Keratinocyte (primary cell): ENCODE data around the gene TRA2A. TPM values are rescaled to one million over a fixed set of nuclear protein-coding genes. Genes with fewer than 3 reads are reported as not detected.

Experiments
- DNase-seq: peaks from one replicate; pipeline ENCODE4 v3.0.0-alpha.2; 2011; ENCODE audit warnings: low read depth, missing footprints, low spot score
- FAIRE-seq: peaks from 2 replicates; lab custom pipeline; 2011; peaks lifted over from hg19 to GRCh38; lab: Jason Lieb, UNC
- H2AFZ ChIP-seq: 2 replicates; pipeline ENCODE4 v1.6.0; 2012; ENCODE audit warnings: low read length, control low read depth, inconsistent platforms; ENCODE audit not compliant: control insufficient read depth
- H3K27ac ChIP-seq: 2 replicates; pipeline ENCODE4 v1.5.1; 2011; ENCODE audit warnings: low read length; ENCODE audit not compliant: control insufficient read depth, insufficient read depth
- H3K27me3 ChIP-seq: 3 replicates; pipeline ENCODE4 v1.6.0; 2011; ENCODE audit warnings: low read length; ENCODE audit not compliant: control insufficient read depth, insufficient read depth; ENCODE audit errors: extremely low read depth
- H3K36me3 ChIP-seq, 2 experiments: 2 replicates in 1 of 2; 3 replicates in 1 of 2; pipeline ENCODE4 v1.5.1; 2011; ENCODE audit warnings: low read length in 2 of 2, mild to moderate bottlenecking in 1 of 2; ENCODE audit not compliant: control insufficient read depth in 2 of 2, insufficient read depth in 2 of 2; ENCODE audit errors: extremely low read depth in 1 of 2
- H3K4me1 ChIP-seq: 3 replicates; pipeline ENCODE4 v1.5.1; 2011; ENCODE audit warnings: low read length; ENCODE audit not compliant: control insufficient read depth, insufficient read depth; ENCODE audit errors: extremely low read depth
- H3K4me2 ChIP-seq: 3 replicates; pipeline ENCODE4 v1.6.0; 2011; ENCODE audit warnings: low read depth, low read length; ENCODE audit not compliant: control insufficient read depth, insufficient read depth; ENCODE audit errors: extremely low read depth
- H3K4me3 ChIP-seq, 3 experiments: fragments of 200-600 bp in 1 of 3; sonication (generic) in 1 of 3; 2 replicates in 2 of 3; 3 replicates in 1 of 3; pipeline ENCODE4 v1.5.1; 2011 to 2016; ENCODE audit warnings: low read length in 3 of 3, mild to moderate bottlenecking in 3 of 3, control low read depth in 2 of 3, inconsistent platforms in 1 of 3, low read depth in 1 of 3, mixed read lengths in 1 of 3, mixed run types in 1 of 3, moderate library complexity in 1 of 3; ENCODE audit not compliant: control insufficient read depth in 2 of 3, insufficient read depth in 2 of 3; ENCODE audit errors: extremely low read depth in 1 of 3
- H3K79me2 ChIP-seq: 2 replicates; pipeline ENCODE4 v1.6.0; 2012; ENCODE audit warnings: low read length; ENCODE audit not compliant: control insufficient read depth, insufficient read depth
- H3K9ac ChIP-seq: 3 replicates; pipeline ENCODE4 v1.6.0; 2011; ENCODE audit warnings: low read length; ENCODE audit not compliant: control insufficient read depth, insufficient read depth; ENCODE audit errors: extremely low read depth
- H3K9me1 ChIP-seq: 3 replicates; pipeline ENCODE4 v1.6.0; 2011; ENCODE audit warnings: low read length; ENCODE audit not compliant: control insufficient read depth, insufficient read depth; ENCODE audit errors: extremely low read depth
- H3K9me3 ChIP-seq: 2 replicates; pipeline ENCODE4 v1.5.1; 2012; ENCODE audit warnings: low read depth, low read length; ENCODE audit not compliant: control insufficient read depth
- H4K20me1 ChIP-seq: 3 replicates; pipeline ENCODE4 v1.6.0; 2011; ENCODE audit warnings: low read length; ENCODE audit not compliant: control insufficient read depth, insufficient read depth; ENCODE audit errors: extremely low read depth
- EZH2 ChIP-seq: IDR thresholded peaks from one replicate; pipeline ENCODE4 v1.6.1; 2012; ENCODE audit warnings: inconsistent platforms, mild to moderate bottlenecking, low read length, moderate library complexity
- dilution Hi-C: fragments of 300-500 bp; cut with MboI; formaldehyde crosslinking; loops from one replicate; pipeline ENCODE4 v1.7.0; 2020; ENCODE audit warnings: low sequenced_read_pairs; ENCODE audit not compliant: extremely low pct_ligation_motif_present
- polyA plus RNA-seq, 5 experiments: library from polyadenylated mRNA; depleted of rRNA in 3 of 5; stranded (reverse) in 3 of 5; stranded (forward) in 1 of 5; unstranded in 1 of 5; fragments of >200 nt; gene quantifications; 1 replicate in 1 of 5; 2 replicates in 3 of 5; 3 replicates in 1 of 5; pipeline versions ENCODE4 v1.2.1 to v1.2.3, GENCODE V29; 2011 to 2012; ENCODE audit warnings: missing spikeins in 2 of 5, low read depth in 1 of 5, low replicate concordance in 1 of 5
- TF ChIP-seq, protein P1 (sequence below), 3 experiments: IDR thresholded peaks in 1 of 3; conservative IDR thresholded peaks in 1 of 3; optimal IDR thresholded peaks in 1 of 3; 2 replicates in 2 of 3; 3 replicates in 1 of 3; pipeline versions ENCODE3 to v1.5.1; 2011; ENCODE audit warnings: low read length in 3 of 3, mild to moderate bottlenecking in 3 of 3, moderate library complexity in 2 of 3, control low read depth in 1 of 3, inconsistent platforms in 1 of 3; ENCODE audit not compliant: insufficient read depth in 2 of 3; ENCODE audit errors: extremely low read depth in 1 of 3

Gene TRA2A
- polyA plus RNA-seq, 1 donor (not counting 4 experiments of a cell fraction or from before 2014, with no cell fraction given), result 92.6 TPM

DNA sequence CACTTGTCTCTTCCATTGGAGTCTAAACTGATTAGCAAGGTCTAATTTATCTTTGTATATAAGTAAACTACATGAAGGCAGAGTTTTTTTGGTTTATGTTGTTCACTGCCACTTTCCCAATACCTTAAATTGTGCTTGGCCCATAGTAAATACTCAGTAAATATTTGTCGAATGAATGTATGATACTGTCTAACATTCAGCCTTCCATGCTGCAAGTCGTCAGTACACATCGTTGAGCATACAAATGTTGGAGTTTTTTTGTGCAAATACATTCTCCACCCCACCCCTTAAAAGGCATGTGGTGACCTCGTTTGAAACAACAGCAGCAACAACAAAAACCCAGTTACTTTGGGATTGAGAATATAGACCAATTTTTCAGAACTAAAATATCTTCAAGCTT, 44.1 kb downstream of the TRA2A start:
- H3K9ac ChIP-seq, result no peak overlapping the region
- no peaks in the 10 kb centered on the region for H3K9me1 ChIP-seq
- no peaks in the 10 kb centered on the region for H3K79me2 ChIP-seq
- DNase-seq (no peak), FAIRE-seq (no peak)
- no peak overlapping the region for H3K4me3 ChIP-seq
- H3K9me3 ChIP-seq, result no peaks in the 10 kb centered on the region
- dilution Hi-C loops, result no loop called here
- H3K4me2 ChIP-seq, result no peak overlapping the region
- no peak overlapping the region for H3K27ac ChIP-seq
- no peaks in the 10 kb centered on the region for H3K4me1 ChIP-seq
- no peaks in the 10 kb centered on the region for H4K20me1 ChIP-seq
- TF ChIP-seq, protein P1, sequence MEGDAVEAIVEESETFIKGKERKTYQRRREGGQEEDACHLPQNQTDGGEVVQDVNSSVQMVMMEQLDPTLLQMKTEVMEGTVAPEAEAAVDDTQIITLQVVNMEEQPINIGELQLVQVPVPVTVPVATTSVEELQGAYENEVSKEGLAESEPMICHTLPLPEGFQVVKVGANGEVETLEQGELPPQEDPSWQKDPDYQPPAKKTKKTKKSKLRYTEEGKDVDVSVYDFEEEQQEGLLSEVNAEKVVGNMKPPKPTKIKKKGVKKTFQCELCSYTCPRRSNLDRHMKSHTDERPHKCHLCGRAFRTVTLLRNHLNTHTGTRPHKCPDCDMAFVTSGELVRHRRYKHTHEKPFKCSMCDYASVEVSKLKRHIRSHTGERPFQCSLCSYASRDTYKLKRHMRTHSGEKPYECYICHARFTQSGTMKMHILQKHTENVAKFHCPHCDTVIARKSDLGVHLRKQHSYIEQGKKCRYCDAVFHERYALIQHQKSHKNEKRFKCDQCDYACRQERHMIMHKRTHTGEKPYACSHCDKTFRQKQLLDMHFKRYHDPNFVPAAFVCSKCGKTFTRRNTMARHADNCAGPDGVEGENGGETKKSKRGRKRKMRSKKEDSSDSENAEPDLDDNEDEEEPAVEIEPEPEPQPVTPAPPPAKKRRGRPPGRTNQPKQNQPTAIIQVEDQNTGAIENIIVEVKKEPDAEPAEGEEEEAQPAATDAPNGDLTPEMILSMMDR (optimal IDR thresholded peaks at IDR 0.05 in 1 of 3, IDR thresholded peaks at IDR 0.05 in 1 of 3, conservative IDR thresholded peaks at IDR 0.05 in 1 of 3; ENCODE audit: extremely low read depth in 1 of 3, insufficient read depth in 2 of 3, low read length in 3 of 3), result no peak
- TF ChIP-seq EZH2, result no peak
- no peaks in the 10 kb centered on the region for H3K36me3 ChIP-seq
- H2AFZ ChIP-seq, result no peak overlapping the region
- H3K27me3 ChIP-seq, result no peaks in the 10 kb centered on the region

DNA sequence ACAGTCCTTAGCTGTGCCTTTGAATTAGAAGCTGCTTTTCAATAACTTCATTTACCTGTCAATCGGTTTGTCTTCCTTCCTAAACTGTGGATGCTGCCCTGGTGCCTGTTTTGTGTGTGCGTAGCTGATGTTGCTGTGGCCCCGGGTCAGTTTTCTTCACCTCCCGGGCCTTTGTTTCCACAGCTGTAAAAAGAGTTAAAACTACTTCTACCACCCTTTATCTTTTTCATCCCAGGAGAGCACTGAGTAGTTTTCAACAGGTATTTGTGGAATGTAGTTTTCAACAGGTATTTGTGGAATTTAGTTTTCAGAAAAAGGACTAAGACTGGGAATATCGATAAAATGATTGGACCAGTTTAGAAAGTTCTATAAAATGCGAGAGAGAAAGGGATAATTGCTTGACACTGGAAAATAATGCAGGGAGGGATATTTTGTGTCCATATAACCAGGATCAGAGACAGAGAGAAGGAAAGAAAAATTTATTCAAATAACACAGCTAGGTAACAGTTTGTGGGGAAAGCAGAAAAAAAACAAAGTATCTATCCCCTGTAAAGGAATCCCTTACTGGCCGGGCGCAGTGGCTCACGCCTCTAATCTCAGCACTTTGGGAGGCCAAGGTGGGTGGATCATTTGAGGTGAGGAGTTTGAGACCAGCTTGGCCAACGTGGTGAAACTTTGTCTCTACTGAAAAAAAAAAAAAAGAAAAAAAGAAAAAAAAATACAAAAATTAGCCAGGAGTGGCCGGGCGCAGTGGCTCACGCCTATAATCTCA, 45.6 kb downstream of the TRA2A start:
- Histone ChIP-seq H3K9ac (no peak overlapping the region), H3K4me1 (no peaks in the 10 kb centered on the region), H4K20me1 (no peaks in the 10 kb centered on the region), H3K36me3 (no peaks in the 10 kb centered on the region), H3K4me3 (no peak overlapping the region), H3K4me2 (no peak overlapping the region), H3K79me2 (no peaks in the 10 kb centered on the region), H3K9me3 (no peaks in the 10 kb centered on the region), H3K27me3 (no peaks in the 10 kb centered on the region), H2AFZ (no peak overlapping the region), H3K27ac (no peak overlapping the region), H3K9me1 (no peaks in the 10 kb centered on the region)
- no peak for FAIRE-seq
- no peak for TF ChIP-seq EZH2
- TF ChIP-seq, protein P1 (optimal IDR thresholded peaks at IDR 0.05 in 1 of 3, IDR thresholded peaks at IDR 0.05 in 1 of 3, conservative IDR thresholded peaks at IDR 0.05 in 1 of 3; ENCODE audit: extremely low read depth in 1 of 3, insufficient read depth in 2 of 3, low read length in 3 of 3), result no peak
- dilution Hi-C loops, result no loop called here
- DNase-seq, result no peak
